PC-3 (cell line): Measurements from ENCODE around the gene ARHGAP25. TPM values are rescaled to one million over a fixed set of nuclear protein-coding genes. Genes with fewer than 3 reads are reported as not detected.

ENCODE experiments used
- ATAC-seq: fragments of 200-7000 bp; cut with Tn5 transposase; 2 replicates; pipeline ENCODE4 v1.9.1; 2020; ENCODE audit warnings: mild to moderate bottlenecking, moderate library complexity
- BruUV-seq: library from RNA; stranded (reverse); fragments of 400-500 nt; replicated peaks from 2 replicates; lab custom pipeline; 2021; lab: Mats Ljungman, UMichigan
- CTCF ChIA-PET: fragments of 300-600 bp; sonication (Branson Sonifier 250); formaldehyde crosslinking; loops from one replicate; lab custom pipeline; 2022; ENCODE audit warnings: antibody characterized with exemption; lab: Charles Lee
- POLR2A ChIA-PET: fragments of 300-600 bp; sonication (Branson Sonifier 250); formaldehyde crosslinking; loops from one replicate; lab custom pipeline; 2022; ENCODE audit warnings: antibody characterized with exemption; ENCODE audit not compliant: unreplicated experiment; lab: Charles Lee
- DNase-seq: peaks from one replicate; pipeline ENCODE4 v3.0.0-alpha.2; 2015
- H2AFZ ChIP-seq: fragments of 300-600 bp; sonication (generic); 2 replicates; pipeline ENCODE4 v1.6.0; 2016; ENCODE audit warnings: antibody characterized with exemption, low read length
- H3F3A ChIP-seq: fragments of 300-600 bp; sonication (generic); one replicate; pipeline ENCODE4 v1.6.0; 2017; ENCODE audit warnings: antibody characterized with exemption, low read length, control low read depth, mild to moderate bottlenecking; ENCODE audit not compliant: unreplicated experiment
- H3K27ac ChIP-seq: fragments of 300-600 bp; sonication (generic); 2 replicates; pipeline ENCODE4 v1.5.1; 2016; ENCODE audit warnings: mild to moderate bottlenecking, low read length
- H3K27me3 ChIP-seq: fragments of 300-600 bp; sonication (generic); 2 replicates; pipeline ENCODE4 v1.6.1; 2016; ENCODE audit warnings: low read length, mixed read lengths
- H3K36me3 ChIP-seq: fragments of 300-600 bp; sonication (generic); 2 replicates; pipeline ENCODE4 v1.6.1; 2016; ENCODE audit warnings: low read depth, mixed run types, low read length, mixed read lengths
- H3K4me1 ChIP-seq: fragments of 300-600 bp; sonication (generic); 2 replicates; pipeline ENCODE4 v1.5.1; 2016; ENCODE audit warnings: low read length; ENCODE audit not compliant: insufficient read depth
- H3K4me2 ChIP-seq: fragments of 300-600 bp; sonication (generic); 2 replicates; pipeline ENCODE4 v1.6.0; 2016; ENCODE audit warnings: low read length
- H3K4me3 ChIP-seq: fragments of 300-600 bp; sonication (generic); 2 replicates; pipeline ENCODE4 v1.5.1; 2016; ENCODE audit warnings: mild to moderate bottlenecking, low read length, mixed read lengths
- H3K79me2 ChIP-seq: fragments of 300-600 bp; sonication (generic); 2 replicates; pipeline ENCODE4 v1.6.1; 2017; ENCODE audit warnings: low read length, mixed read lengths
- H3K9ac ChIP-seq: fragments of 300-600 bp; sonication (generic); 2 replicates; pipeline ENCODE4 v1.6.0; 2016; ENCODE audit warnings: mild to moderate bottlenecking, low read length
- H3K9me2 ChIP-seq: fragments of 300-600 bp; sonication (generic); replicated peaks from 2 replicates; pipeline ENCODE4 v1.6.1; 2016; ENCODE audit warnings: mixed run types, low read length, mixed read lengths
- H3K9me3 ChIP-seq: fragments of 300-600 bp; sonication (generic); 2 replicates; pipeline ENCODE4 v1.6.1; 2016; ENCODE audit warnings: low read length, mixed read lengths
- H4K20me1 ChIP-seq: fragments of 300-600 bp; sonication (generic); 2 replicates; pipeline ENCODE4 v1.6.1; 2016; ENCODE audit warnings: low read length, mixed read lengths
- EZH2 ChIP-seq: fragments of 300-600 bp; sonication (generic); IDR thresholded peaks from one replicate; pipeline ENCODE4 v1.6.1; 2017; ENCODE audit warnings: antibody characterized with exemption, mild to moderate bottlenecking, low read length; ENCODE audit not compliant: unreplicated experiment
- EZH2phosphoT487 ChIP-seq: fragments of 300-600 bp; sonication (generic); IDR thresholded peaks from 2 replicates; pipeline ENCODE4 v1.6.1; 2018; ENCODE audit warnings: mild to moderate bottlenecking, antibody characterized with exemption, low read length, borderline replicate concordance
- intact Hi-C: fragments of 100-400 bp; cut with micrococcal nuclease; formaldehyde crosslinking; loops from 2 replicates; pipeline ENCODE4 v1.9.0; 2023
- total RNA-seq: library from RNA; depleted of rRNA; stranded (reverse); fragments of >200 nt; gene quantifications from 2 replicates; pipeline ENCODE4 v1.2.3, GENCODE V29; 2014
- TF ChIP-seq, protein P1 (sequence below): fragments of 300-600 bp; sonication (generic); conservative IDR thresholded peaks from 2 replicates; pipeline ENCODE4 v1.5.1; 2017; ENCODE audit warnings: antibody characterized with exemption, low read depth, mild to moderate bottlenecking, low read length

ARHGAP25 gene
- total RNA-seq, 1 experiment from 2014 or later, result not detected

DNA sequence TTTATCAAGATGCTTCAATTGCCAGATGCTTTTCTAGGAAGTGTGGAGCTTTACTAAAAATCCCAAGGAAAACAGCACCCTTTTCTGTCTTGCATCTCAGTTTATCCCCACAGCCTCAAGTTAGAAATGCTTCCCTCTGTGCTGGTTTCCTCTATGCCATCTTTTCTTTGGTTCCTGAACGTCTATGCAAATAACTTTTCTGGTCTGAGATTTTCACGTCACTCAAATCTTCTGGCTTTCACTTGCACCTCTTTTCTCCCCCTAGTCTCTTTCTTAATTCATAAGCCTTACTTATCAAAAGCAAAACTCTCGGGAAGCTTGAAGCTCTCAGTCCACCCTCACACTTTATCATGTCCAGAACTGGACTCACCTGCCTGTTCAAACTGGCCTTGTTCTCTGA, 33.9 kb downstream of the ARHGAP25 start:
- no TSS peak for BruUV-seq
- no peaks in the 10 kb centered on the region for H3K4me1 ChIP-seq
- CTCF ChIA-PET, result no interaction called here
- TF ChIP-seq, protein P1, sequence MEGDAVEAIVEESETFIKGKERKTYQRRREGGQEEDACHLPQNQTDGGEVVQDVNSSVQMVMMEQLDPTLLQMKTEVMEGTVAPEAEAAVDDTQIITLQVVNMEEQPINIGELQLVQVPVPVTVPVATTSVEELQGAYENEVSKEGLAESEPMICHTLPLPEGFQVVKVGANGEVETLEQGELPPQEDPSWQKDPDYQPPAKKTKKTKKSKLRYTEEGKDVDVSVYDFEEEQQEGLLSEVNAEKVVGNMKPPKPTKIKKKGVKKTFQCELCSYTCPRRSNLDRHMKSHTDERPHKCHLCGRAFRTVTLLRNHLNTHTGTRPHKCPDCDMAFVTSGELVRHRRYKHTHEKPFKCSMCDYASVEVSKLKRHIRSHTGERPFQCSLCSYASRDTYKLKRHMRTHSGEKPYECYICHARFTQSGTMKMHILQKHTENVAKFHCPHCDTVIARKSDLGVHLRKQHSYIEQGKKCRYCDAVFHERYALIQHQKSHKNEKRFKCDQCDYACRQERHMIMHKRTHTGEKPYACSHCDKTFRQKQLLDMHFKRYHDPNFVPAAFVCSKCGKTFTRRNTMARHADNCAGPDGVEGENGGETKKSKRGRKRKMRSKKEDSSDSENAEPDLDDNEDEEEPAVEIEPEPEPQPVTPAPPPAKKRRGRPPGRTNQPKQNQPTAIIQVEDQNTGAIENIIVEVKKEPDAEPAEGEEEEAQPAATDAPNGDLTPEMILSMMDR, result no peak
- no peak for TF ChIP-seq EZH2phosphoT487
- no peak for TF ChIP-seq EZH2
- ATAC-seq (no peak), DNase-seq (no peak)
- no peaks in the 10 kb centered on the region for H4K20me1 ChIP-seq
- no peaks in the 10 kb centered on the region for H3K36me3 ChIP-seq
- no peaks in the 10 kb centered on the region for H3F3A ChIP-seq
- no peak overlapping the region for H3K9ac ChIP-seq
- H3K9me2 ChIP-seq, result no peaks in the 10 kb centered on the region
- no peak overlapping the region for H3K4me2 ChIP-seq
- H3K4me3 ChIP-seq, result no peak overlapping the region
- H3K27ac ChIP-seq, result no peak overlapping the region
- no peaks in the 10 kb centered on the region for H3K79me2 ChIP-seq
- no peaks in the 10 kb centered on the region for H3K9me3 ChIP-seq
- H3K27me3 ChIP-seq, result peaks cover 32% of the 10 kb centered on the region; the same call in 1 of the 2 replicates
- no peak overlapping the region for H2AFZ ChIP-seq
- POLR2A ChIA-PET, result no interaction called here
- intact Hi-C loops, result no loop called here

DNA sequence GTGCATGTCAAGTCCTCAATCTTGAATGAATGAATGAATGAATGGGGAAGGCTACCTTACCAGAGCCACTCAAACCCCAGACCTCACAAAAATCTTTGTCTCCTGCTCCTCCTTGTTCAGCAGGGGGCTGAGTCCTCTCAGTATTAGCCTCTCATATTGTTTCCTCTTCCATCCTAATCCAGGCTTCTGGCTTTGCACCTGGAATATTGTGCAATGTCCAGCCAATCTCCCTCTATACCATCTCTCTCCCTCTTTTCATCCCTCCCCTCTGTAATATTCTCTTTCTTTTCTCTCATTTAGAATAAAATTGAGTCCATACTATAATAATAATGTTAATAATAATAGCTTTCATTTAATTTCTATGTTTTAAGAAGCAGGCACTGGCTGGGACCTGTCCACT, 34.3 kb downstream of the ARHGAP25 start:
- Histone ChIP-seq H3K4me2 (no peak overlapping the region), H3F3A (no peaks in the 10 kb centered on the region), H3K27ac (no peak overlapping the region), H3K27me3 (peaks cover 37% of the 10 kb centered on the region; the same call in 1 of the 2 replicates), H3K9ac (no peak overlapping the region), H3K4me1 (no peaks in the 10 kb centered on the region), H2AFZ (no peak overlapping the region), H3K9me2 (no peaks in the 10 kb centered on the region), H3K36me3 (no peaks in the 10 kb centered on the region), H3K79me2 (no peaks in the 10 kb centered on the region), H3K9me3 (no peaks in the 10 kb centered on the region), H3K4me3 (no peak overlapping the region), H4K20me1 (no peaks in the 10 kb centered on the region)
- POLR2A ChIA-PET, result no interaction called here
- BruUV-seq, result no TSS peak
- DNase-seq, result no peak
- ATAC-seq, result no peak
- TF ChIP-seq EZH2, result no peak
- intact Hi-C loops, result no loop called here
- CTCF ChIA-PET, result no interaction called here

DNA sequence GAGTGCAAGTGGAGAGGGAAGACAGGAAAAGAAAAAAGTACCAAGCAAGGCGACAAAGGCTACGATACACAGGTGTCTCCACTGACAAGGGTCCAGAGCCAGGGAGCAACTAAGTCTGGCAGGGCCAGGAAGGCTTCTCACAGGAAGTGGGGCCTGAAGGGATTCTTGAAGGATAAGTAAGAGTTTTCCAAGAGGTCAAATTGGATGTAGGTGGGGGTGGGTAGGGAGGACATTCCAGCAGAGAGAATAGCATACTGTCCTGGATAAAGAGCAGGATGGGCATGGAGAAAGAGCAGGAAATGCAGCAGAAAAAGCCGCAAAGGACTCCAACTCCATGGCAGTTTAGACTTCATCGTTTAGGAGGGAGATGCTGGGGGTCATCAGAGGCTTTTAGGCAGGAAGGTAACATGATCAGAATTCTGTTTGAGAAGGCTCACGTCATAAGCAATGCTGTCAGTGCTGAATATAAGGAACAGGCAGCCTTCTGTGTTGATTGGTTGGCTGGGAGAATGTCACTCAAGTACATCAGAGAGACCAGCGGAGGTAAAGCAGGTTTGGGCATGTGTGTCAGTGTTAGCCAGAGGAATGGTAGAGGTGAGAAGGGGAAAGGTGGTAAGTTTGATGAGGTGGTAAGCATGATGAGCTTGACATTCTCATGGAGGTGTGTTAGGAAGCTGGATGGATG, 35.1 kb downstream of the ARHGAP25 start:
- no peak overlapping the region for H2AFZ ChIP-seq
- CTCF ChIA-PET, result no interaction called here

More for the DNA sequence above, 35.1 kb downstream of the ARHGAP25 start:
- Histone ChIP-seq H3K79me2 (no peaks in the 10 kb centered on the region), H3K9ac (no peak overlapping the region), H3K27ac (no peak overlapping the region), H3F3A (no peaks in the 10 kb centered on the region), H3K4me3 (no peak overlapping the region), H4K20me1 (no peaks in the 10 kb centered on the region), H3K4me2 (no peak overlapping the region), H3K36me3 (no peaks in the 10 kb centered on the region), H3K9me3 (no peaks in the 10 kb centered on the region), H3K9me2 (no peaks in the 10 kb centered on the region), H3K4me1 (no peaks in the 10 kb centered on the region), H3K27me3 (peaks cover 32% of the 10 kb centered on the region; the same call in 1 of the 2 replicates)
- TF ChIP-seq EZH2 (no peak), EZH2phosphoT487 (no peak)
- TF ChIP-seq, protein P1, result no peak
- intact Hi-C loops, result no loop called here
- POLR2A ChIA-PET, result no interaction called here
- no TSS peak for BruUV-seq
- ATAC-seq (no peak), DNase-seq (no peak)
